HG03575 (cell line): ENCODE measurements around the gene GOLIM4.
A peak's percentile ranks its signal among the peaks of the same experiment; 100 is the strongest.
"Not testable (repeated sequence)": the region's sequence is repeated elsewhere in the genome, so short reads cannot be mapped to it uniquely, and the experiment has no call there.

Experiments
- ATAC-seq: cut with Tn5 transposase; IDR thresholded peaks from one replicate; pipeline ENCODE4 v1.9.1; 2021; ENCODE audit not compliant: unreplicated experiment, insufficient number of reproducible peaks, low FRiP score; ENCODE audit errors: extremely low read depth

Gene GOLIM4

DNA sequence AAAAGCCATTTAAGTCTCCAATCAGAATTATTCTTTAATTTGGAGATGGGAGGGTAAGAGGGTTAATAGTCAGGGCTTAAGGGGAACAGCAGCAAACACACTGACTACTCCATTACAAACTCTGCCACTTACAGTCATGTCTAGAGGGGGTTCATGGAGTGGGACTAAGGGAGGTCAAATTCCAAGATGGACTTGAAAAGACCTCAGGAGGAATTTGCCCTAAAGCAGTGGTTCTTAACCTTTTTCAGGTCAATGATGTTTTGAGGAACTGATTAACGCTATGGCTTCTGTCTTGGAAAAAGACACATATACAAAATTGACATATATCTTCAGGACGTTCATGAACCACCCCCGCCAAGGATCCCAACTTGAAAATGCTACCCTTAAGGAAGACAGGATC is 13.9 kb downstream of the GOLIM4 start:
- ATAC-seq, result no peak

GRCh38 chr3:168081171-168081771 is 14.5 kb downstream of the GOLIM4 start:
- no peak for ATAC-seq

DNA sequence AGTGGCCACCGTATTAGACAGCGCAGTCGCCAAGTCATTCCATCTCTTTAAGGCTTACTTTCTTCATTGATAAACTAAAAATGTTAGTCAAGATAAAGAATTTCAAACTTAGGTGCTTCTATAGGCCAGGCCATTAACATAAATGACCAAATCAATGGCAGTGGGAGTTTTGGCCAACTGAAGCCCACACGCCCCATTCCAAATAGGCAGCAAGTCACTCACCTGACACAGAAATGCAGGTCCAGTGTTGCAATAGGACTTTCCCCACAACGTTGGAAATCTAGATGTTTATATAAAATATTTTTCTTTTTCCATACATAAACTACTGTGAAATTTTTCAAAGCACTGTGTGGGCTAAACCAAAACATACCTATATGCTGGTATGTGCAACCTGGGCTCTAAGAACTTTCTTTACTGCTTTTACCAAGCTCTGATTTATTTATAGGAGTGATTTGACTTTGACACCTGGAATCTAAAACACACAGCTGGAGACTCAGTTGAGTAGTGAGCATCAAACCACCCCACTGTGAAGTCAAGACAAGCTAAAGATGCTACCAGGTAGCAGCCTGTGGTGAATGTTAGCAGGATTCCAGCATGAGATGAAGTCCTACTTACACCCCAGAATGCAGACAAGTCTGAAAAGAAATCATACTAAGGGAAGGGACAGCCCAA is 15.1 kb downstream of the GOLIM4 start:
- no peak for ATAC-seq

DNA sequence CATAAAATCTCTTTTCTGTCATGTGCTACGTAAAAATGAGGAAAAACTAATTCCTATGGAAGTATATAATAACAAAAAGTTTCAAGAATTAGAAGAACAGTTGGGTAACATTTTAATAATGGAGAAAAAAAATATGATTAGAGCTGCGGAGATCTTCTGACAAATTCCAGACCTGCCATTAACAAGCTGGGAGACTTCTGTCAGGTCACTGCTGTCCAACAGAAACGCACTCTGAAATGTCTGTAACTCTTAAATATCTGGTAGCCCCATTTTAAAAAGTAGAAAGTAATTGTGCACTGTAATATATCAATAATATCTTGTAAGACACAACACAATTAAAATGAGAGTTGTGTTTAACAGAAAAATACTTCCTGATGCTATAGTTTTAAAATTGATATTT is 15.7 kb downstream of the GOLIM4 start:
- no peak for ATAC-seq

DNA sequence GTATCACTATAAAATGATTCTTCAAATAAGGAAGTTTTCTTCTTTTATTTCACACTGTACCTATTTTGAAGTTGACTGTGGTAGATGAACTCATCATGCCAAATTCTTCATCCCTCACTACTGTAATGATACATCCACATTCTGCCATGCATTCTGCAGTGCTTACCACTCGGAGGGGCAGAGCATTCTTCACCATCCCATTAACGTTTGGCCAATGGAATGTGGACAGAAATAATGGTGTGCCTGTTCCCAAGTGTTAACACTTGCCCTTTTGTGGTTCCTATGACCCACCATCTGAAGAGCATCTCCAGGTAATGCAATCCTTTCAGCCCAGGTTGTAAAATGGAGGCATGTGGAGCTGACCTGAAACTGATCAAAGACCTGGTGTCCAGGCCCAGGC is 18.6 kb downstream of the GOLIM4 start:
- ATAC-seq, result no peak

DNA sequence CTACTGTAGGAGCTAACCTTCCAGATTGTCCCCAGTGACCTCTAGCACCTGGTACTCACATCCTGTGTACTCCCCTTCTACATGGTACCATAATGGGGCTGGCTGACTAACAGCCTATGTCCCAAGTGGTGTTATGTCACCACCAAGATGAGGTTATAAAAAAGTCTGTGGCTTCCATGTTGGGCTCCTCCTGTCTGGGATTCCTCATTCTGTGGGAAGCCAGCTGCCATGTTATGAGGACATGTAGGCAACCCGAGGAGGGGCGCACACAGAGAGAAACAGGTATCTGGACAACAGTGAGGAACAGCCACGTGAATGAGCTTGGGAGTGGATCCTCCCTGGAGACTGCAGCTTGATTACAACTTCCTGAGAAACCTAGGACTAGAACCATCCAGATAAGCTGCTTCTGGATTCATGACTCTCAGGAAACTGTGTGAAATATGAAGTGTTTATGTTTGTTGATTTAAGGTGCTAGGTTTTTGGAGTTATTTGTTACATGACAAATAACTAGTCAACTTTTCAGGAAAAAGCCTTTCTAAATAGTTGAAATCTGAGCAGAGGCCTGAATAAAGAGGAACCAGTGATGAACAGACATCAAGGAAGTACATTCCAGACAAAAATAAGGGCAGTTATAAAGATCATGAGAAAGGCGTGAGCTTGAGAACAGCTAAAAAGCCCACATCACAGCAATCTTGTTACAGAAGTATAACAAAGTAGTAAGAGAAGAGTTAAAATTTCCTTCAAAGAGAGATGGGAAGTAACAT is 21.7 kb downstream of the GOLIM4 start:
- ATAC-seq, result no peak

- no peak for ATAC-seq
These were observed 23.4 kb downstream of the GOLIM4 start for GRCh38 chr3:168072323-168072650.

DNA sequence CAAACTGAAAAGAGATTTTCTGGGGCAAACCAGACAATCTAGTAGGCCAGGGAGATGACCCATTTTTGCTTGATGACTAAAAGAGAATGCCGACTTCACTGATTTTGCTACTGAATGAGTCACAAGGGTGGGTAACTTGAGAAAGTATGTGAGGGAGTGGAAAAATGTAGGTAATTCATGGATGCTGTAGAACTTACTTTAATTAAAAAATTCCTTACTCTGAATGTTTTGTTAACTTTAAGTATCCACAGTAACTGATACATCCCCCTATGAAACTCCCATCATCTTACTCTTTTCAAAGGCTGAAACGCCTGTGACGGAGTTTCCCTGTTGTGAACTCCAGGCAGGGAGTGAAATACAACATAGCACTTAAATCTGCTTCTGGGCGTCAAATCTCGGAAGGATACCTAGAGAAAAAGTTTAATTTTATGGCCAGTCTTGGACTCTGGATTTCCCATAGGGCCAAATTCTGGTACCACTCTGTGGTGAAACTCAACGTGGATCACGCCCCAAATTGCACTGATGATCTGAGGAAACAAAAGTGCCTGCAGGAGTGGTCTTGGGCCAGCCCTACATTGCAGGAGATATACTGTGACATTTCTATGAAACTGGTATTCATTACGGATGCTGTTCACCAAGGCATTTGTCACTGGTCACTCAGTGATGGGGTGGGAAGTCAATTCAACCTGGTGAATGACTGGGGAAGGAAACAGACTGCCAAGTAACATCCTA is 24.0 kb downstream of the GOLIM4 start:
- no peak for ATAC-seq

- no peak for ATAC-seq
These were observed 24.8 kb downstream of the GOLIM4 start for GRCh38 chr3:168070919-168071318.

- ATAC-seq, result no peak
These were observed 27.4 kb downstream of the GOLIM4 start for GRCh38 chr3:168068346-168068745.

GRCh38 chr3:168066882-168067281 is 28.8 kb downstream of the GOLIM4 start:
- ATAC-seq, result no peak

DNA sequence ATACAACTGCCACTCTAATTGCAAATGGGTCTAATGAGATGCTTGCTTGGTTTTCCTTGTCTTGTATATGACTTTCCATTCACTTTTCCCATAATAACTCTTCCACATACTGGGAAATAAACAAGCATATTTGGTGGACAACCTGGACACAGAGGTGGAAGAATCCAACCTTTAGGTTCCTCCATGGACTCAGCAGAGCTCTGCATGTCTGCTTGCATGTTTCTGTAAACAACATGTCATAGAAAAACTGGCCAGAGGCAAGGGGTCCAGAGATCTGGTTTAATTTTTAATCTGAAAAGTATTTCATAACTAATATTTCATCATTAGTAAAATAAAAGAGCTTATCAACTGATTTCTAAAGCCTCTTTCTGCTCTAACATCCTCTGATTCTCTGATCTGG is 30.2 kb downstream of the GOLIM4 start:
- no peak for ATAC-seq

GRCh38 chr3:168063122-168063521 is 32.6 kb downstream of the GOLIM4 start:
- ATAC-seq, result no peak

- no peak for ATAC-seq
These were observed 33.0 kb downstream of the GOLIM4 start for GRCh38 chr3:168062679-168063078.

DNA sequence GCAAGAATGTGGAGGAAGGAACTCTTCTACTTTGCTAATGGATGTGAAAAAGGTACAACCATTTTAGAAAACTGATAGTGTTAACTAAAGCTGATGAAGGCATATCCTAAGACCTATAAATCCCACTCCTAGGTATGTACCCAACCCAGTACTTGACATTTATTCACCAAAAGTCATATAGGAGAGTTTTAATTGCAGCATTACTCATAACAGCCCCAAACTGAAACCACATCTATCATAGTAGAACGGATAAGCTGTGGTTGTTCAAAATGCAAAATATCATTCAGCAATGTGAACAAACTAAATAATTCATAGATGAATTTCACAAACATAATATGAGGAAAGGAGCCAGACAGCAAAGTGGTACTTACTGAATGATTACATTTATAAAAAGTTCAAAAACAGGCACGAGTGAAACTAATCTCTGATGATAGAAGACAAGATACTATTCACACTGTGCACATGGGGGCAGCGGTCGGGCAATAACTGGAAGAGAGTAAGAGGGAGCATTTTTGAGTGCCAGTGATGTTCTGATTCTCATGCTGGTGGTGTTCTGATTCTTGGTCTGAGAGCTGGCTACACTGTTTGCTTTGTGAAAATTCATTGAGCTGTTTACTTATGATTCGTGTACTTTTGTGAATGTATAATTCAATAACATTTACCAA is 34.3 kb downstream of the GOLIM4 start:
- ATAC-seq, result peak; percentile 87

DNA sequence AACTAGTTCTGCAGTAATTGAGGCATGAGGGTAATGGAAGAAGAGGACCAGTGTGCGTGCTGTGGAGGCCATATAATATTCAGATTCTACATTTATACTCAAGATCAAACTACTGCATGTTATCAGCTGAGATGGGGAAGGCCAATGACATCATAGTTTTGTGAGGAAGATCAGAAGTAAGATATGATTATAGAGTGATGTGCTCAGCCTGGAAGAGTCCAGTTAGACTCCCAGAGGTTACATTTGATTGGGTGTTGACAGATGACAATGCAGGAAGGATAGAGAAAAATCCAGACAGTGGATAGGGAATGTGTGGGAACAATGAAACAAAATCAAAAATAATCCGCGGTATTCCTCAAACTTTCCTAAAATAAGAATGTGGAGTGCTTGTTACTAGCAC is 35.4 kb downstream of the GOLIM4 start:
- ATAC-seq, result no peak

GRCh38 chr3:168058481-168058880 is 37.2 kb downstream of the GOLIM4 start:
- ATAC-seq, result no peak

DNA sequence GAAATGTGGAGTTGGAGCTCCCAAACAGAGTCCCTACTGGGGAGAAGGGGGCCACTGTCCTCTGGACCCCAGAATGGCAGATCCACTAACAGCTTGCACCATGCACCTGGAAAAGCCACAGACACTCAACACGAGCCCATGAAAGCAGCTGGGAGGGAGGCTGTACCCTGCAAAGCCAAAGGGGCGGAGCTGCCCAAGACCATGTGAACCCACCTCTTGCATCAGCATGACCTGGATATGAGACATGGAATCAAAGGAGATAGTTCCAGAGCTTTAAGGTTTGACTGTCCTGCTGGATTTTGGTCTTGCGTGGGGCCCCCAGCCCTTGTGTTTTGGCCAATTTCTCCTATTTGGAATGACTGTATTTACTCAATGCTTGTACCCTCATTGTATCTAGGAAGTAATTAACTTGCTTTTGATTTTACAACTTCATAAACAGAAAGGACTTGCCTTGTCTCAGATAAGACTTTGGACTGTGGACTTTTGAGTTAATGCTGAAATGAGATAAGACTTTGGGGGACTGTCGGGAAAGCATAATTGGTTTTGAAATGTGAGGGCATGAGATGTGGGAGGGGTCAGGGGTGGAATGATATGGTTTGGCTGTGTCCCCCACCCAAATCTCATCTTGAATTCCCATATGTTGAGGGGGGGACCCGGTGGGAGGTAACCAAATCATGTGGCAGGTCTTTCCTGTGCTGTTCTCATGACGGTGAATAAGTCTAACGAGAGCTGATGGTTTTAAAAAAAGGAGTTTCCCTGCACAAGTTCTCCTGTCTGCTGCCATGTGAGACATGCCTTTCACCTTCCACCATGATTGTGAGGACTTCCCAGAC is 39.1 kb downstream of the GOLIM4 start:
- ATAC-seq, result not testable (repeated sequence)
